ENCODE measurements around the gene THAP3. TPM values are rescaled to one million over a fixed set of nuclear protein-coding genes. Genes with fewer than 3 reads are reported as not detected.

The THAP3 gene
- total and polyA plus RNA-seq, 2 of the 8 experiments (the other 6 are each of a cell fraction or from before 2014, with no cell fraction given) = 8.2 to 15.3 TPM

GRCh38 chr1:6601049-6601922 is 23.4 kb upstream of the THAP3 start:
- no peak for FAIRE-seq
- TF ChIP-seq MAX (IDR thresholded peaks at IDR 0.05) (peak; percentile 51), SIN3A (conservative IDR thresholded peaks at IDR 0.05 in 1 of 2, IDR thresholded peaks at IDR 0.05 in 1 of 2; ENCODE audit: low read depth in 1 of 2, low read length in 2 of 2) (peak; percentile 2 to 33; a peak in 2 of 4 replicates), CBX8 (IDR thresholded peaks at IDR 0.05; ENCODE audit: borderline replicate concordance, low read depth, low read length) (no peak), CEBPB (IDR thresholded peaks at IDR 0.05; ENCODE audit: low read depth, low read length) (no peak), CTBP2 (IDR thresholded peaks at IDR 0.05; ENCODE audit: borderline replicate concordance, insufficient read depth, insufficient read length, low read length) (no peak), RXRA (IDR thresholded peaks at IDR 0.05; ENCODE audit: insufficient read depth, low read depth, low read length) (no peak), PHF8 (conservative IDR thresholded peaks at IDR 0.05; ENCODE audit: low read depth, low read length) (0 out of 2 replicates have a peak, but pooled peaks have one; percentile 15), HDAC6 (IDR thresholded peaks at IDR 0.05; ENCODE audit: low read depth, low read length) (no peak), TBP (IDR thresholded peaks at IDR 0.05; ENCODE audit: low read depth, low read length) (0 out of 2 replicates have a peak, but pooled peaks have one; percentile 5), BACH1 (IDR thresholded peaks at IDR 0.05; ENCODE audit: low read length) (peak; percentile 87)

More at GRCh38 chr1:6601049-6601922, 23.4 kb upstream of the THAP3 start:
- peaks cover 27 to 32% of the 10 kb centered on the region in 2 experiments for H4K20me1 ChIP-seq (replicated peaks in 1 of 2; ENCODE audit: control insufficient read depth in 1 of 2, insufficient read depth in 2 of 2, low read length in 2 of 2)
- H3K27ac ChIP-seq (ENCODE audit: low read depth, low read length) = no peak overlapping the region
- no peaks in the 10 kb centered on the region; a peak in 1 of 7 replicates for H3K27me3 ChIP-seq (replicated peaks in 1 of 4; ENCODE audit: control insufficient read depth in 3 of 4, extremely low read depth in 1 of 4, insufficient read depth in 3 of 4, low read length in 3 of 4)
- no peak overlapping the region for H4K8ac ChIP-seq (ENCODE audit: extremely low read depth, insufficient read depth, low read length)
- H3K79me1 ChIP-seq (ENCODE audit: low read depth, low read length) = peaks cover 21% of the 10 kb centered on the region
- ChIA-PET POLR2A (ENCODE audit: partially characterized antibody) (interaction anchor here (0.6 to 10.8 kb wide), 20 partner anchors 9 to 402 kb away, joined by 3 to 196 read pairs (median 4); partner anchors contain the start of genes NOL9, PHF13, TAS1R1 and THAP3), CTCF (ENCODE audit: partially characterized antibody) (interaction anchor here (0.7 to 3.3 kb wide), 15 partner anchors 9 to 163 kb away, joined by 3 to 16 read pairs (median 4); partner anchors contain the start of genes NOL9, PHF13 and TAS1R1)
- H2BK120ac ChIP-seq (replicated peaks; ENCODE audit: low read depth, low read length) = no peak overlapping the region
- H3K14ac ChIP-seq (ENCODE audit: insufficient read length) = no peak overlapping the region
- peaks cover 8 to 20% (median 18%) of the 10 kb centered on the region in 4 experiments; a peak in 7 of 8 replicates for H3K36me3 ChIP-seq (ENCODE audit: control insufficient read depth in 2 of 4, insufficient read depth in 4 of 4, low read length in 3 of 4)
- peak overlapping the region; percentile 95 for H3K4ac ChIP-seq (replicated peaks; ENCODE audit: insufficient read length, low read depth, low read length)
- peak overlapping the region; percentile 24; the same call in 1 of the 2 replicates for H2BK5ac ChIP-seq (ENCODE audit: low read depth, low read length)
- no peaks in the 10 kb centered on the region for H3K9me3 ChIP-seq (ENCODE audit: insufficient read depth in 2 of 2, low read depth in 1 of 2, low read length in 1 of 2)
- no peak overlapping the region for H2AFZ ChIP-seq (ENCODE audit: low read length)
- H3K18ac ChIP-seq (ENCODE audit: extremely low read depth, low read length) = peak overlapping the region; percentile 97
- peak overlapping the region; percentile 79 for H4K91ac ChIP-seq (replicated peaks; ENCODE audit: insufficient read length, low read length)
- H3K79me2 ChIP-seq (ENCODE audit: control insufficient read depth in 1 of 2, insufficient read depth in 2 of 2, low read length in 2 of 2) = peaks cover 22 to 54% of the 10 kb centered on the region in 2 experiments; a peak in 3 of 4 replicates
- H4K5ac ChIP-seq (ENCODE audit: insufficient read length, low read depth, low read length) = peak overlapping the region; percentile 23
- H2BK12ac ChIP-seq (ENCODE audit: low read depth, low read length) = peak overlapping the region; percentile 50; the same call in 1 of the 2 replicates
- 4% methylated on average over 40 of the region's 40 CpGs; no CpG with 5 or more reads in 1 of the 2 experiments for WGBS, 2 experiments (ENCODE audit: extremely low coverage in 1 of 2, insufficient coverage in 1 of 2, insufficient read length in 1 of 2, insufficient replicate concordance in 2 of 2, low coverage in 1 of 2, low lambda C conversion rate in 2 of 2, missing lambda C conversion rate in 1 of 2)
- peak in 1 of 2 experiments; percentile 58 for DNase-seq (ENCODE audit: low read depth in 1 of 2, low spot score in 2 of 2)
- H3K23me2 ChIP-seq (ENCODE audit: low read depth, low read length) = peaks cover 18% of the 10 kb centered on the region
- peak overlapping the region; percentile 67 for H3K56ac ChIP-seq (replicated peaks; ENCODE audit: insufficient read length, low read depth, low read length)
- H3K4me2 ChIP-seq (ENCODE audit: insufficient read depth in 1 of 2, low read depth in 2 of 2, low read length in 2 of 2) = peak overlapping the region; percentile 91 to 94
- H2BK15ac ChIP-seq (ENCODE audit: low read length) = no peak overlapping the region
- peak overlapping the region; percentile 75 to 92 (median 86) for H3K4me3 ChIP-seq (ENCODE audit: extremely low read depth in 1 of 4, insufficient read depth in 2 of 4, low read depth in 3 of 4, low read length in 4 of 4)
- H2BK20ac ChIP-seq (ENCODE audit: low read length) = no peak overlapping the region
- H2AK5ac ChIP-seq (ENCODE audit: low read depth, low read length) = no peak overlapping the region; the same call in 1 of the 2 replicates
- H3K9ac ChIP-seq (replicated peaks in 1 of 4; ENCODE audit: extremely low read depth in 1 of 4, low read depth in 3 of 4, low read length in 3 of 4) = peak overlapping the region; percentile 56 to 91 (median 78)
- H3K4me1 ChIP-seq (replicated peaks in 1 of 4; ENCODE audit: control insufficient read depth in 3 of 4, insufficient read depth in 4 of 4, low read length in 3 of 4) = peaks cover 2 to 13% (median 9%) of the 10 kb centered on the region in 4 experiments
- H3K23ac ChIP-seq (ENCODE audit: insufficient read length) = no peak overlapping the region

Measured in H1 (cell line).